HS-5 (cell line): ENCODE results near the gene MT1E.
"Not testable (repeated sequence)": the region's sequence is repeated elsewhere in the genome, so short reads cannot be mapped to it uniquely, and the experiment has no call there.

Experiments used
- DNase-seq: peaks from one replicate; pipeline ENCODE4 v3.0.0-alpha.2; 2012; ENCODE audit warnings: low read depth

MT1E gene

DNA sequence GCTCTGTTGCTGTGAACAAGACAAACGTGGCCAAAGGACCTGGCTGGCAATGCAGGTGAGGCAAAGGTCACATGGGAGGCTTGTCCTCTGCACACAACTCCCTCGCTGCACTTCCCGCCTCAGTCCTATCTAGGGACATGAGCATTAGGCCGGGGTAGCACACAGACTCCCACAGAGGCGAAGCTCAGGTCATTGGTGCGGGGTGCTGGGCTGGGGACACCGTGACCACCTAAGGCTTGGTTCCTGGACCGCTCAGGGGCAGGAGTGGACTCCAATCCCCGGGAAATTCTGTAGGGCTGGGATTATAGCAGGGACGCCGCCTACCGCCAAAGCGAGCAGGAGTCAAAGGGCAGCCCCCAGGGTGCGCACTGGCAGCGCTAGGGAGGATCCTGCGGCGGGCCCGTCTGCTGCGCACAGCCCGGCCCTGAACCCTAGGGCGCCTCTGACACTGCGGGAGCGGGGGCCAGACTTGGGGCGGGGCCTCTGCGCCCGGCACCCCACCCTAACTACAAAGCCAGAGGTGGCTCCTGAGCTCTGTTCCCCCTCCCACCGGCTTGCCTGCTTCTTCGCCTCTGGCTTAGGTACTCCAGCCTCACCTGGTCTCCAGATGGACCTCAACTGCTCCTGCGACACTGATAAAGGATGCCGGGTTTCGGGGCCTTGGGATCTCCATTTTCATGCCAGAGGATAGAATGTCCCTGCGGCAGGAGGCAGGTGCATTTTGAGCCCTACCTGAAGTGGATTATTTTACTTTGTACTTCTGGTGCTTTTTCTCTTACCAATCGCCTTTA, 22.3 kb downstream of the MT1E start:
- no peak for DNase-seq

DNA sequence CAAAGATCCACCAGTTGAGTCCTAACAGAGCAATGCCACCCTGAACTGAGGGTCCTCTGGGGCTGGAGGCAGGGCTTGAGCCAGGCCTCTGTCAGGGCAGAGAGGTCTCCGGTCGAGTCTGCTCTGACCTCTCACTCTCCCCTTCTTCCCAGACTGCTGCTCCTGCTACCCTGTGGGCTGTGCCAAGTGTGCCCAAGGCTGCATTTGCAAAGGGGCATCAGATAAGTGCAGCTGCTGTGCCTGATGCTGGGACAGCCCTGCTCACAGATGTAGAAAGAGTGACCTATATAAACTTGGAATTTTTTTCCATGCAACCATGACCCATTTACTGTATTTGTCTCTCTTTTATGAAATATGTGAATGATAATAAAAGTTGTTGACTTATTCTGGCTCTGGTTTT, 23.7 kb downstream of the MT1E start:
- no peak for DNase-seq

DNA sequence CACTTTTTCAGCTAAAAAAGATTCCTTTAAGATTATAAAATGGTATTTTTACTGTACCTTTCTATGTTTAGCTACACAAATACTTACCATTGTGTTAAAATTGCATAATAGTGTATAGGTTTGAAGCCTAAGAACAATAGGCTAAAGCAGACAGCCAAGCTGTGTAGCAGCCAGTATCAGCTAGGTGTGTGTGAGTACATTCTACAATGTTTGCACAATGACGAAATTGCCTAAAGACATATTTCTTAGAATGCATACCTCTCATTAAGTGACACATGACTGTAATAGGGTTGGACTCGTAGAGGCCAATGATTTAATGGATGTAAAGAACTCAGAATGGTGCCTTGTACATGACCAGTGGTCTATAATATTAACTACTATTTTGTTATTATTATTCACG, 24.2 kb downstream of the MT1E start:
- no peak for DNase-seq

DNA sequence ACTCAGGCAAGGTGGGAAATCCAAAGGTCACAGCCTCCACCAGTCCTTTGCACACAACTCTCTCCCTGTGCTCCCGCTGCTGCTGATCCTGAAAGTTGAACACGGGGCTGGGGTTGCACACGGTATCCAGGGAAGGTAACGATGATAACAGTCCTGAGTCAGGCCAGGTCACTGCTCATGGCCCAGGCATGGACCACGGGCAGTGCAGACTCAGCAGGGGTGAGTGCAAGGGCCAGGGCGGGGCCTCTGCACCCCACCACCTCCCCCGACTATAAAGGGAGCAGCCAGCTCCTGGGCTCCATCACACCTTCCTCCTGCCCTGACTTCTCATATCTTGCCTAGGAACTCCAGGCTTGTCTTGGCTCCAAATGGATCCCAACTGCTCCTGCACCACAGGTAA, 26.0 kb downstream of the MT1E start, which contains the start of gene MT1B:
Gene MT1B, plus strand, starts transcription at position 301 of the 400 bp plus-strand sequence. Its CDS starts 68 bp downstream, at position 369.
- no peak for DNase-seq

DNA sequence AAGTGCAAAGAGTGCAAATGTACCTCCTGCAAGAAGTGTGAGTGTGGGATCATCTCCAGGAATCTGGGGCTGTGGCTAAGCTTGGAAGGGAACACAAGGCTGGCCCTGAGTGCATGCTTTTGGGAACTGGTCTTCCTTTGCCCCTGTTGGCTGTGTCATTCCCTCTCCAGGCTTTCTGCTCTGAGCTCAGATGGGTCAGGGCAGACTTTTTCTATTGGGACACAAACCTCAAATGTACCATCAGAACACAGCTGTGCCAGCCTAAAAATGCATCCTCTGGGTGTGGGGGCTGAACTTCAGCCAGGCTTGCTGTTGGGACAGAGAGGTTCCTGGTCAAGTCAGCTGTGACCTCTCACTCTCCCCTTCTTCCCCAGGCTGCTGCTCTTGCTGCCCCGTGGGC, 27.0 kb downstream of the MT1E start:
- DNase-seq = no peak

DNA sequence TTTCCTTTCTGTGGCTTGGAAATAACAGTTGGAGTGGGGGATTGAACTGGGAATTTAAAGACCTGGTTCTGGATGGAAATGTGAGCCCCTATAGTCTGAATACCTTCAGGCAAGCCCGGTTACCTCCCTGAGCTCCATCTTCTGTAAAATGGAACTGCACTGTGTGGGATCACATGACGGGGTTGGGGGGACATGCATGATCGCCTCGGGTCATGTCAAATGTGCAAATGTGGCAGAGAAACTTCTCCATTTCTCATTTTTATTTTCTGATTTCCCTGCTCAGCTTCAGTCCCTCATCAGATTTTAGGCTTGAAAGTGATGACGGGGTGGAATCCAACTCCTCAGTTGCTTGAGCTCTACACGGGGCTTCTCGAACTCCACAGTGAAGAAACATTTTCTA, 27.6 kb downstream of the MT1E start:
- no peak for DNase-seq

DNA sequence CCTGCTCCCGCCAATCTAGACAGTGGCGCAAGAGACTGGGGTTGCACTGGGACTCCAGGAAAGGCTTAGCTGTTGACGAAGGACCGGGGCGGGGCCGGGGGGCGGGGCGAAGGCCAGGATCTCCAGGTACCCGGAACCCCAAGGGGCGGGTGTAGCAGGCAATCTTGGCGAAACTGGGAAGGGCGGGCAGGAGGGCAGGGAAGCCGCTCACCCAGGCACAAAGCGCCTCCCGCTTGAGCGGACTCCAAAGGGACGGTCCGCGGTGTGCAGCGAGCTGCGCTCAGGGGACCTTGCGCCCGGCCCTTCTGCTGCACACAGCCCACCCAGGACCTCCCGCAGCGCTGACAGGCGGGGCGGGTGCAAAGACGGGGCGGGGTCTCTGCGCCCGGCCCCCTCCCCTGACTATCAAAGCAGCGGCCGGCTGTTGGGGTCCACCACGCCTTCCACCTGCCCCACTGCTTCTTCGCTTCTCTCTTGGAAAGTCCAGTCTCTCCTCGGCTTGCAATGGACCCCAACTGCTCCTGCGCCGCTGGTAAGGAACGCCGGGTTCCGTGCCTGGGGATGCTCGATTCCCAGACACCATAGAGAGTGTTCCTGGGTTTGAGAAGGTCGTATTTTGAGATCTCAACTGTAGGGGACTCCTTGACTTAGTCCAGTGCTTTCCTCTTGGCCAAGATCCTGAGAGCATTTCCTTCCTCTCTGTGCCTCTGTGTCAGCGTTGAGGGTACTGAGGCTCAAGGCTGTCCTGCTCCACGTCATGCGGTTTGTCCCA, 32.2 kb downstream of the MT1E start, which contains the start of gene MT1F:
Gene MT1F, plus strand, starts transcription at position 405 of the 772 bp plus-strand sequence. Its CDS starts 100 bp downstream, at position 505.
- DNase-seq = no peak

DNA sequence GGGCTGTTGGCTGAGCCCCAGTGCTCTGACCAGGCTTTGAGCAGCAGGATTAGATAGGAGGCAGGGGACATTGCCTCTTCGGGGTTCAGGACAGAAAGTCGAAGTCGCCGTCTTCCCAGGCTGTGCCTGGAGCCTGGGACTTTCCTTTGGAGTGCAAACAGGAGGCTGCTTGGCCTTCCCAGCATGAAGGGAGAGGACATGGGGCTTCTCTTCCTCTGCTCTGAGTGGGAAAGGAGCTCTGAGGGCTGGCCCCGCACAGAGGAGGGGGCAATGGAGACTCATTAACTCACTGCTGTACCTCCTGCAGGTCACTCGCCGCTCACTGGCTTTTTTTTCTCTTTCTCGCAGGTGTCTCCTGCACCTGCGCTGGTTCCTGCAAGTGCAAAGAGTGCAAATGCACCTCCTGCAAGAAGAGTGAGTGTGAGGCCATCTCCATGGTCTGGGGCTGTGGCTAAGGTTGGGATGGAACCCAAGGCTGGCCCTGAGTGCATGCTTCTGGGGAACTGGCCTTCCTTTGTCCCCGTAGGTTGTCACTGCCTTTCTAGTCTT, 32.8 kb downstream of the MT1E start:
- no peak for DNase-seq

DNA sequence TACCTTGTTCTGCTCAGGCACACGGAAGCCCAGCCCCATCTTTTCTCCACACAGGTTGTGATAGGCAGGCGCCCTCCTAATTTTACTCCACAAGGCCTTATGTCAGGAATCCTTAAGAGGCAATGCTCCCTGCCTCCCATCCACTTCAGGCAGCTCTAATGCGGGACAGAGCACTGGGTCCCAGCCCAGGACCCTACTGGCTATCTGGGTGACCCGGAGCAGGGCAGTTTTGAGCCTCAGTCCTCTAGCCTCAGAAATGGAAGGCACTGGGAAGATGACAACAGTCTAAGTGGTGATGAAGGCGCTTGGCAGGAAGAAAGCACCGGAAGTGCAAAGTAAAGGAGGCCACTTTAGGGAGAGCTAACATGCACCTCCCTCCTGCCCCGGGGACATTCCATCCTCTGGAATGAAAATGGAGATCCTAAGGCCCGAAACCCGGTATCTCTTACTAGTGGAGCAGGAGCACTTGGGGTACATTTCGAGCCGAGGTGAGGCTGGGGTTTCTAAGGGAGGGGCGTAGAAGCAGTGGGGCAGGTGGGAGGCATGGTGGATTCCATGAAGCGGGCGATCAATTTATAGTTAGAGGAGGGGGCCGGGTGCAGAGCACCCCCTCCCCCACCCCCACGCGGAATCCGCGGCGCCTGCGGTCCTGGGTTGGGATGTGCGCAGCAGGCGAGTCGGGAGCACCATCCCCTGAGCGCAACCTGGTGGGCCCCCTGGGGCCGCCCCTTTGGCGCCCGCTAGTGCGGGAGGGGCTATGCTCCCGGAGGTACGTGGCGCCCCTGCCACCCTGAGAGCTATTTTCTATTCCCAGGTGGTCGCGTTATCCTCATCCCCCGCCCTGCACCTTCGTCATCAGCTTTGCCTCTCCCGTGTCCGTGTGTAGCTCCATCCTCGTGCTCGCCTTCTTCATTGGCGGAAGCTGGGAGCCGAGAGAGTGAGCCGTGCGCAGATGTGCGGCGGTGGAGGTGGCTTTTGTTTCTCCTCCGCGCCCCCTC, 37.1 kb downstream of the MT1E start:
- no peak for DNase-seq

DNA sequence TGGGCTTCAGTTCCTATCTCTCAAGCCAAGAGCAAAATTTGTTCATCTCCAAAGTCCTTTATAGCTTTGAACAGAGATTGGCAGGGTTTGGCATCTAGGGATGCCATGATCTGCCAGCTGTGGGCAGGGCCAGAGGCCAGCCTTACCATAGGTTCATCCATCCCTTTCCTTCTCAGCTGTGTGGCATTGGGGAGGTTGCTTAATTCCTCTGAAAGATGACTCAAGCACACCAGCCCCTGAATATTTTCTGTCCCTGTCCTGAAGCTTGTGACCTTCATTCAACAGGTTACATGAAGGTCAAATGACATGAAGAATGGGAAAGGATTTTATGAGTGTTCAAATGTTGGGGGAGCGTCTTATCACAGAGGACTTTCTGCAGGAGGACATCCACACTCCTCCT, 38.9 kb downstream of the MT1E start:
- no peak for DNase-seq

DNA sequence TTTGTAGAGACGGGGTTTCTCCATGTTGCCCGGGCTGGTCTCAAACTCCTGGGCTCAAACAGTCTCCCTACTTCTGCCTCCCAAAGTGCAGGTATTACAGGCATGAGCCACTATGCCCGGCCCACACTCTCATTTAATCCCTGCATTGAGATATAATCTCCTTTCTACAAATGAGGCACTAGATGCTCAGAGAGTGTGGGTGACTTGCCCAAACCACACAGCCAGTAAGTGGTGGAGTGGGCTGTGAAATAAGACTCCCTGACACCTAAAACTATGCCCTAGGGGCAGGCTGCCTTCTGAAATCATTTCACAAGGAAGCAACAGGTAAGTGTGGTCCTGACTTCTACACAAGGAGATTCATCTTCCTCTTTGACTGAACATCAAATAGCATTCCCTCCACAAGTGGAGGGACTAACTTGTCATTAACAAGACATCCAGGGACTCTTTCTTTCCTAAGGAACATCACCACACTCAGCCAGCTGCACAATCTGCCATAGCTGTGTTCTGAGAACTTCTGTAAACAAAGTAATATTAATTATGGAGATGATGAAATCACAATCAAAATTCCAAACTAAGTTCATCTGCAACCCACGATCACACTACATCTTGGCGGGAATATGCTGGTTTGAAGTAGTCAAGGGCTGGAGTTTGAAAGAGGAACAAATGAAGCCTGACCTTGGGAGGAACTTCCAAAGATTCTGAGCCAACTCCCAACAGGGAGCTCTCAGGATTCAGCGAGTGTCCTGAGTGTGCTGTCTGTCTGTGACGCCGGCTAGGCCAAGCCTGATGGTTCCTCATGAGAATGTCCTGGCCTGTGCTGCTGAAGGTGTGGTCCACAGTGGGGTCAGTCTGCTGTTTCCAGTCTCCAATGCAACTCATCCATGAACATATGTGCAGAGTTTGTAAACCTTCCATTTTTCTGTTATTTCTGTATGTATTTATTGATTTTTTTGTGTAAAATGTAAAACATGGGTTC, 40.0 kb downstream of the MT1E start:
- not testable (repeated sequence) for DNase-seq

DNA sequence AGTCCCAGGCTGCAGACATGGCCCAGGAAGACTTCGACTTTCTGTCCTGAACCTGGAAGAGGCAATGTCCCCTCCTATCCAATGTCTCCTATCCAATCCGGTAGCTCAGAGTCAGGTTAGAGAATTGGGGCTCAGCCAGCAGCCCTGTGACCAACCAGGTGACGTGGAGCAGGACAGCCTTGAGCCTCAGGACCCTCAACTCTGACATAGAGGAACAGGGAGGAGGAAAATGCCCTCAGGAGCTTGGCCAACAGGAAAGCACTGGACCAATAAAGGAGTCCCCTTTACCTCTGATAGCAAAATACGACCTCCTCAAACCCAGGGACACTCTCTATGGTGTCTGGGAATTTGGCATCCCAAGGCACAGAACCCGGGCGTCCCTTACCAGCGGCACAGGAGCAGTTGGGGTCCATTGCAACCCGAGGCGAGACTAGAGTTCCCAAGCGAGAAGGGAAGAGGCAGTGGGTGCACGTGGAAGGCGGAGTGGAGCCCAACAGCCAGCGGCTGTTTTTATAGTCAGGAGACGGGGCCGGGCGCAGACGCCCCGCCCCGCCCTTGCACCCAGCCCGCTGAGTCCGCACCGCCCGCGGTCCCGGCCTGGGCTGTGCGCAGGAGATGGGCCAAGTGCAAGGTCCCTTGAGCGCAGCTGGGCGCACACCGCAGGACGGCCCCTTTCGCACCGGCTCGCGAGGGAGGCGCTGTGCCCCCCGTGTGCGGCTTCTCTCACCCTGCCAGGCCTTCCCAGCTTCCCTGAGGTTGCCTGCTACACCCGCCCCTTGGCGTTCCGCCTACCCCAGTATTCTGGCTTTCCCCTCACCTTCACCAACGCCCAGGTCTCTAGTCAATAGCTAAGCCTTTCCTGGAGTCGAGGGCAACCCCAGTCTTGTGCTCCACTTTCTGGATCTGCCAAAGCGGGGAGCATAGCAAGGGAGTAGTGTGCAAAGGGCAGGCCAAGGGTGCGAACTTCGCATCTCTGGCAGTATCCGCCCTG, 42.3 kb downstream of the MT1E start, which contains the start of gene MT1G:
Gene MT1G, minus strand, starts transcription at position 485 of the 991 bp plus-strand sequence. Its CDS starts 72 bp downstream, at position 413.
- DNase-seq = no peak

DNA sequence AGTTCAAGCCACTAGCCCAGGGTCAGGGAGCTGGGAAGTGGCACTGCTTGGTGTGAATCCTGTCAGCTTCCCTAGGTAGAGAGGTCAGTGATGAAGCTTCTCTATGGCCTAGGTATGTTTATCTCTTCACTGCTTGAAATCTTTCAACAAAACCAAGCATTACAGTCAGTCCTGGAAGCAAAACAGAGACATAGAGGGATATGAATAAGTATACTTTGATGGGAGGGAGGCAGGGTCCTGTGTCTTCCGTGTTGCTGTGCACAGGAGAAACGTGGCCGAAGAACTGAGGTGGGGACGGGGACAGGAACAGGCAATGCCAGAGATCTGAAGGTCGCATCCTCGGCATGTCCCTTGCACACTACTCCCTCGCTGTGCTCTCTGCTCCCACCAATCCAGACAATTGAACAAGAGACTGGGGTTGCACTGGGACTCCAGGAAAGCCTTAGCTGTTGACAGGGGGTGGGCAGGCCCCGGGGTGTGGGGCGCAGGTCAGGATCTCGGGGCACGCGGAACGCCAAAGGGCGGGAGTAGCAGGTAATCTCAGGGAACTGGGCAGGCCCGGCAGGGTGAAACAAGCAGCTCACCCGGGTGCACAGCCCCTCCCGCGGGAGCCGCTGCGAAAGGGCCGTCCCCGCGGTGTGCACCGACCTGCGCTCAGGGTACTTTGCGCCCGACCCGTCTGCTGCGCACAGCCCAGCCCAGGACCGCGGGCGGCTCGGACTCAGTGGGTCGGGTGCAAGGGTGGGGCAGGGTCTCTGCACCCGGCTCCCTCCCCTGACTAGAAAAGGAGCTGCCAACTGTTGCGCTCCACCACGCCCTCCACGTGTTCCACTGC, 43.6 kb downstream of the MT1E start, which contains the start of gene MT1H:
Gene MT1H, plus strand, starts transcription at position 810 of the 835 bp plus-strand sequence. CDS start 71 bp downstream, outside the sequence.
- no peak for DNase-seq

DNA sequence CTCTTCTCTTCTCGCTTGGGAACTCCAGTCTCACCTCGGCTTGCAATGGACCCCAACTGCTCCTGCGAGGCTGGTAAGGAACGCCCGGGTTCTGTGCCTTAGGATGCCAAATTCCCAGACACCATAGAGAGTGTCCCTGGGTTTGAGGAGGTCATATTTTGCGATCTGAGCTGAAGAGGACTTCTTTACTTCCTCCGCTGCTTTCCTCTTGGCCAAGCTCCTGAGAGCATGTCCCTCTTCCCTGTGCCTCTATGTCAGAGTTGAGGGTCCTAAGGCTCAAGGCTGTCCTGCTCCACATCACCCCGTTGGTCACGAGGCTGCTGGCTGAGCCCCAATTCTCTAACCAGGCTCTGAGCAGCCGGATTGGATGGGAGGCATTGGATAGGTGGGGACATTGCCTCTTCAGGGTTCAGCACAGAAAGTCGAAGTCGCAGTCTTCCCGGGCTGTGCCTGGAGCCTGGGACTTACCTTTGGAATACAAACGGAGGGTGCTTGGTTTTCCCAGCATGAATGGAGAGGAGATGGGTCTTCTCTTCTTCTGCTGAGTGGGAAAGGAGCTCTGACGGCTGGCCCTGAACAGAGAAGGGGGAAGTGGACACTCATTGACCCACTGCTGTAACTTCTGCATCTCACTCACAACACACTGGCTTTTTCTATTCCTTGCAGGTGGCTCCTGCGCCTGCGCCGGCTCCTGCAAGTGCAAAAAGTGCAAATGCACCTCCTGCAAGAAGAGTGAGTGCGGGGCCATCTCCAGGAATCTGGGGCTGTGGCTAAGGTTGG, 44.4 kb downstream of the MT1E start:
- no peak for DNase-seq

DNA sequence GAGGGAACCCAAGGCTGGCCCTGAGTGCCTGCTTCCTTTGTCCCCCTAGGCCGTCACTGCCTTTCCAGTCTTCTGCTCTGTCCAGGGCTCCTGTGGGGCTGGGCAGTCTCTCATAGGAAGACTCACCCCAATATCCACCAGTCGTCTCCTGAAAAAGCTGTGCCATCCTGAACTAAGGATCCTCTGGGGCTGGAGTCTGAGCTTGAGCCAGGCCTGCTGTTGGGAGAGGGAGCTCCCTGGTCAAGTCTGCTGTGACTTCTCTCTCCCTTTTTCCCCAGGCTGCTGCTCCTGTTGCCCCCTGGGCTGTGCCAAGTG, 45.0 kb downstream of the MT1E start:
- no peak for DNase-seq

DNA sequence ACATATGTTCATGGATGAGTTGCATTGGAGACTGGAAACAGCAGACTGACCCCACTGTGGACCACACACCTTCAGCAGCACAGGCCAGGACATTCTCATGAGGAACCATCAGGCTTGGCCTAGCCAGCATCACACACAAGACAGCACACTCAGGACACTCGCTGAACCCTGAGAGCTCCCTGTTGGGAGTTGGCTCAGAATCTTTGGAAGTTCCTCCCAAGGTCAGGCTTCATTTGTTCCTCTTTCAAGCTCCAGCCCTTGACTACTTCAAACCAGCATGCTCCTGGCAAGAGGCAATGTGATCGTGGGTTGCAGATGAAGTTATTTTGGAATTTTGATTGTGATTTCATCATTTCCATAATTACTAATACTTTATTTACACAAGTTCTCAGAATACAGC, 46.1 kb downstream of the MT1E start:
- not testable (repeated sequence) for DNase-seq

DNA sequence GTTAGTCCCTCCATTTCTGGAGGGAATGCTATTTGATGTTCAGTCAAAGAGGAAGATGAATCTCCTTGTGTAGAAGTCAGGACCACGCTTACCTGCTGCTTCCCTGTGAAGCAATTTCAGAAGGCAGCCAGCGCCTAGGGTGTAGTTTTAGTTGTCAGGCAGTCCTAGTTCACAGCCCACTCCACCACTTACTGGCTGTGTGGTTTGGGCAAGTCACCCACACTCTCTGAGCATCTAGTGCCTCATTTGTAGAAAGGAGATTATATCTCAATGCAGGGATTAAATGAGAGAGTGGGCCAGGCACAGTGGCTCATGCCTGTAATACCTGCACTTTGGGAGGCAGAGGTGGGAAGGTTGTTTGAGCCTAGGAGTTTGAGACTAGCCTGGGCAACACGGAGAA, 46.6 kb downstream of the MT1E start:
- not testable (repeated sequence) for DNase-seq
